ENCODE results near the gene SKIL. TPM values are rescaled to one million over a fixed set of nuclear protein-coding genes. Genes with fewer than 3 reads are reported as not detected.

Gene SKIL
- total RNA-seq, 2 donors from 2014 or later, result 20.4 to 32.9 TPM

DNA sequence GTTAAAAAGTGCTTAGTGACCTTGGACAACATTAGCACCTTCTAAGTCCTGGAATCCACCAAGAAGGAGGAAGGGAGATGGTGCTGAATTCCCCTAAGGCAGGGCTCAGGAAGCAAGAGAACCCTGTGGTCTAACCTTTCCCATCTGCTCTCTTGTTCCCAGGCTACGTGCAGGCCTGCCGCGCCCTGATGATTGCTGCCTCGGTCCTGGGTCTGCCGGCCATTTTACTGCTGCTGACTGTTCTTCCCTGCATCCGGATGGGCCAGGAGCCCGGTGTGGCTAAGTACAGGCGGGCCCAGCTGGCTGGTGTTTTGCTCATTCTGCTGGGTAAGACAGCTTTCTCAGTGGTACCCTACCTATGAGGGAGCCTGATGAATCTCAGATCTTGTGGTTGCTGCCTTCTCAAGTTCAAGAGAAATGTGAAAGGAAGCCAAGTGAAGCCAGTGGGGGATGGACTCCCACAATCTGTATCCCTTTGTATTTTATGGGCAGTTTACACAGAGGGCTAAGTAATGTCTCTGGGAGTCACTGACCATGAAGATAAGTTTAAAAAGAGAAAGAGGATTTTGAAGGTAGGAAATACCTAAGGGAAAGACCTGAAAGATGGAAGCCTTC, 65.6 kb downstream of the SKIL start:
- Histone ChIP-seq H3K36me3 (no peaks in the 10 kb centered on the region), H3K9me3 (no peaks in the 10 kb centered on the region), H3K4me1 (peaks cover 0 to 24% of the 10 kb centered on the region in 2 donors), H3K27ac (no peak overlapping the region), H3K4me3 (no peak overlapping the region), H3K27me3 (peaks cover 0 to 4% of the 10 kb centered on the region in 2 donors)
- DNase-seq (ENCODE audit: low spot score), result no peak
- no peak for TF ChIP-seq CTCF (IDR thresholded peaks at IDR 0.05)

DNA sequence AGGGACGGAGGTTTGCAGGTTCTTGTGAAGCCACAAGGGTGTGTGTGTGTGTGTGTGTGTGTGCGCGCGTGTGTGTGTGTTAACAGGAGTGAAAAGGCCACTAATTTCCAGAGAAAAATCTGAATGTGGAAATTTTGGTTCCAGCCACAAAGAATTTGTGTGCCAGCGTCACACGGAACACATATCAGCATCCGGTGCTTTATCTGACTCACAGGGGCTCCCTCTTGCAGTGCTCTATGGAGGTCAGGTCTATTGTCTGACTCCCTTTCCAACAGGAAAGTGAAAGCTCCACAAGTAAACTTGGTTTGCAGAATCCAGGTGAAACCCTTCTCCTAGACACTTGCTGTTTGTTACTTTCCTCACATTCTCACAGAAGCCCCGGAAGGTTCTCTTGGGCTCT, 67.4 kb downstream of the SKIL start:
- Histone ChIP-seq H3K27me3 (no peaks in the 10 kb centered on the region), H3K4me3 (no peak overlapping the region), H3K4me1 (peaks cover 0 to 6% of the 10 kb centered on the region in 2 donors), H3K9me3 (no peaks in the 10 kb centered on the region), H3K36me3 (no peaks in the 10 kb centered on the region), H3K27ac (no peak overlapping the region)
- TF ChIP-seq CTCF (IDR thresholded peaks at IDR 0.05), result no peak
- no peak for DNase-seq (ENCODE audit: low spot score)

- peaks cover 0 to 4% of the 10 kb centered on the region in 2 donors for H3K4me1 ChIP-seq
- no peak for DNase-seq (ENCODE audit: low spot score)
- H3K27me3 ChIP-seq, result no peaks in the 10 kb centered on the region
- H3K4me3 ChIP-seq, result no peak overlapping the region
- H3K36me3 ChIP-seq, result no peaks in the 10 kb centered on the region
- TF ChIP-seq CTCF (IDR thresholded peaks at IDR 0.05), result no peak
- H3K9me3 ChIP-seq, result no peaks in the 10 kb centered on the region
- H3K27ac ChIP-seq, result no peak overlapping the region
These were observed 68.2 kb downstream of the SKIL start for GRCh38 chr3:170425491-170426239.

- peaks cover 0 to 1% of the 10 kb centered on the region in 2 donors for H3K4me1 ChIP-seq
- H3K4me3 ChIP-seq, result no peak overlapping the region
- no peak for TF ChIP-seq CTCF (IDR thresholded peaks at IDR 0.05)
- H3K9me3 ChIP-seq, result no peaks in the 10 kb centered on the region
- no peaks in the 10 kb centered on the region for H3K27me3 ChIP-seq
- no peaks in the 10 kb centered on the region for H3K36me3 ChIP-seq
- DNase-seq (ENCODE audit: low spot score), result no peak
- no peak overlapping the region for H3K27ac ChIP-seq
These were observed 68.8 kb downstream of the SKIL start for GRCh38 chr3:170426240-170426797.

GRCh38 chr3:170428095-170428494, 70.6 kb downstream of the SKIL start:
- H3K27me3 ChIP-seq, result no peaks in the 10 kb centered on the region
- no peaks in the 10 kb centered on the region for H3K4me1 ChIP-seq
- no peak overlapping the region for H3K27ac ChIP-seq
- DNase-seq (ENCODE audit: low spot score), result no peak
- H3K9me3 ChIP-seq, result no peaks in the 10 kb centered on the region
- H3K4me3 ChIP-seq, result no peak overlapping the region
- no peak for TF ChIP-seq CTCF (IDR thresholded peaks at IDR 0.05)
- no peaks in the 10 kb centered on the region for H3K36me3 ChIP-seq
